ENCODE results near the gene KLK14.

Gene KLK14

GRCh38 chr19:51119611-51120010 lies 36.9 kb upstream of the KLK14 start:
- no peak for TF ChIP-seq CTCF (IDR thresholded peaks at IDR 0.05)

GRCh38 chr19:51119101-51119500 lies 36.4 kb upstream of the KLK14 start:
- no peak for TF ChIP-seq CTCF (IDR thresholded peaks at IDR 0.05)

GRCh38 chr19:51116736-51117286 lies 34.1 kb upstream of the KLK14 start:
- TF ChIP-seq CTCF (IDR thresholded peaks at IDR 0.05): no peak

- TF ChIP-seq CTCF (IDR thresholded peaks at IDR 0.05): no peak
These were observed 31.5 kb upstream of the KLK14 start for GRCh38 chr19:51114087-51114729.

GRCh38 chr19:51111606-51112005 lies 28.9 kb upstream of the KLK14 start:
- TF ChIP-seq CTCF (IDR thresholded peaks at IDR 0.05): no peak

GRCh38 chr19:51110666-51110971 lies 27.9 kb upstream of the KLK14 start:
- no peak for TF ChIP-seq CTCF (IDR thresholded peaks at IDR 0.05)

GRCh38 chr19:51108805-51109146 lies 26.1 kb upstream of the KLK14 start:
- TF ChIP-seq CTCF (IDR thresholded peaks at IDR 0.05): no peak

Data from LNCAP (cell line).